OCI-LY7 (cell line): ENCODE data around the gene XYLT1.

Experiments used
- CTCF ChIP-seq: fragments of 200-600 bp; sonication (generic); conservative IDR thresholded peaks from 2 replicates; pipeline ENCODE4 v1.5.1; 2014; ENCODE audit warnings: mild to moderate bottlenecking, antibody characterized with exemption, low read length, moderate library complexity, mixed read lengths
- EZH2phosphoT487 ChIP-seq: fragments of 200-600 bp; sonication (generic); IDR thresholded peaks from 2 replicates; pipeline ENCODE4 v1.6.1; 2018; ENCODE audit warnings: low read depth, borderline replicate concordance, mild to moderate bottlenecking, mixed run types, antibody characterized with exemption, low read length, moderate library complexity, mixed read lengths

- TF ChIP-seq CTCF (no peak), EZH2phosphoT487 (no peak)
These were observed 138.8 kb downstream of the XYLT1 start for GRCh38 chr16:17331991-17332390.
